ENCODE results near the gene BRD2.

DNA sequence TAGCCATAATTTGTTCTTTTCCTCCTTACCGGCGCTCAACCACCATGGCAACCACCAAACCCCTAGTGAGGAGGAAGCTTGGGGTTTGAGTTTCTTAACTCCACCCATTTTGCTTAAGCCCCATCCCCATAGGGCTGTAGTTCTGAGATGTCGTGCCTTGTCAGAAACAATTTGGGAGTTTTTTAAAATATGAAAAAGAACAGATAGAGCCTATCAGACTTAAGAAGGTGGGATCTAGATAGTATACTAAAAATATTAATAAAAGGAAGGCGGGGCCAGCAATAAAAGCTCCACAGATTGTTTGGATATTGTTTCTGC, 5.6 kb downstream of the BRD2 start:
- TF ChIP-seq TAF1 (IDR thresholded peaks at IDR 0.05; ENCODE audit: borderline replicate concordance, insufficient read depth, low read length) = no peak
- no peak for TF ChIP-seq FOXP2 (optimal IDR thresholded peaks at IDR 0.05; ENCODE audit: borderline replicate concordance, extremely low read depth, extremely low read length, insufficient read depth)
